ENCODE results near the gene AGPS. TPM values are rescaled to one million over a fixed set of nuclear protein-coding genes. Genes with fewer than 3 reads are reported as not detected.

The AGPS gene
- total RNA-seq, 1 donor from 2014 or later: 60.1 TPM

DNA sequence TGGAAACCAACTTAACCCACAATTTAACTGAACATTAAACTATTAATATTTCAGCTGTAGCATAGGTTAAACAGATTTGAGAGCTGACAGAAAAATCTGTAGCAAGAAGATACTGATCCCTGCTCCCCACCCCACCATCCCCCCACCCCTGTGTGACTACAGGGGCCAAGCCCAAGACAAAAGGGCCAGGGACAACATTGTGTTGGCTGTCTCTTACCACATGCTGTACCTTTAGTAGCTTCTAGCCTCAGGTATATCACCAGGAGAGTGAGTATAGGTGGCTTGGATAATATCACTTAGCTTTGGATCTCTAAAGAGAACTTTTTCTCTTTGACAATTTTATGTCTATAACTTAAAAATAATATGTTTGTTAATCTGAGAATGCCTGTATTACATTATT lies 140.7 kb downstream of the AGPS start:
- Histone ChIP-seq H3K36me3 (peaks cover 3% of the 10 kb centered on the region), H3K27me3 (ENCODE audit: low read depth) (no peaks in the 10 kb centered on the region), H3K9me3 (no peaks in the 10 kb centered on the region), H3K4me3 (no peak overlapping the region), H3K4me1 (no peaks in the 10 kb centered on the region), H3K27ac (no peak overlapping the region)
- ATAC-seq (no peak), DNase-seq (no peak)
- TF ChIP-seq, protein P1, sequence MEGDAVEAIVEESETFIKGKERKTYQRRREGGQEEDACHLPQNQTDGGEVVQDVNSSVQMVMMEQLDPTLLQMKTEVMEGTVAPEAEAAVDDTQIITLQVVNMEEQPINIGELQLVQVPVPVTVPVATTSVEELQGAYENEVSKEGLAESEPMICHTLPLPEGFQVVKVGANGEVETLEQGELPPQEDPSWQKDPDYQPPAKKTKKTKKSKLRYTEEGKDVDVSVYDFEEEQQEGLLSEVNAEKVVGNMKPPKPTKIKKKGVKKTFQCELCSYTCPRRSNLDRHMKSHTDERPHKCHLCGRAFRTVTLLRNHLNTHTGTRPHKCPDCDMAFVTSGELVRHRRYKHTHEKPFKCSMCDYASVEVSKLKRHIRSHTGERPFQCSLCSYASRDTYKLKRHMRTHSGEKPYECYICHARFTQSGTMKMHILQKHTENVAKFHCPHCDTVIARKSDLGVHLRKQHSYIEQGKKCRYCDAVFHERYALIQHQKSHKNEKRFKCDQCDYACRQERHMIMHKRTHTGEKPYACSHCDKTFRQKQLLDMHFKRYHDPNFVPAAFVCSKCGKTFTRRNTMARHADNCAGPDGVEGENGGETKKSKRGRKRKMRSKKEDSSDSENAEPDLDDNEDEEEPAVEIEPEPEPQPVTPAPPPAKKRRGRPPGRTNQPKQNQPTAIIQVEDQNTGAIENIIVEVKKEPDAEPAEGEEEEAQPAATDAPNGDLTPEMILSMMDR (IDR thresholded peaks at IDR 0.05): no peak
- intact Hi-C loops (cut with DNase I): no loop called here

DNA sequence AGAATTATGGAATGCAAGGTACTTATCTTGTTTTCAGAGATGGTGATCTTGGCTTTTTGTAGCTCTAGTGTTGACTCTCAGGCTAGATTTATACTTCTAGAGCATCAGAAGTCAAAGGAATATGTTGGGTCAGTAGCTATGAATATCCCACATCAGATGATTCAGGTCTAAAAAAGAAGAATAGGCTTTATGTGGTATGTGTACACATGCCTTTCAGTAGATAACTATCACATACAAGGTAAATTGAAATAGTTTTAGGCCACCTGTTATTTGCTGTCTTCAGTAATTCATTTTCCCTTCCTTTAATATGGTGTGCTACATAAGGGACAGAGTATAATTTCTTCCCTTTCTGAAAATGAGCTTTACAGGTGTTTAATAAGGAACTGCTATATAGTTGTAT lies 142.4 kb downstream of the AGPS start:
- H3K36me3 ChIP-seq: peaks cover 8% of the 10 kb centered on the region
- intact Hi-C loops (cut with DNase I): no loop called here
- H3K9me3 ChIP-seq: no peaks in the 10 kb centered on the region

DNA sequence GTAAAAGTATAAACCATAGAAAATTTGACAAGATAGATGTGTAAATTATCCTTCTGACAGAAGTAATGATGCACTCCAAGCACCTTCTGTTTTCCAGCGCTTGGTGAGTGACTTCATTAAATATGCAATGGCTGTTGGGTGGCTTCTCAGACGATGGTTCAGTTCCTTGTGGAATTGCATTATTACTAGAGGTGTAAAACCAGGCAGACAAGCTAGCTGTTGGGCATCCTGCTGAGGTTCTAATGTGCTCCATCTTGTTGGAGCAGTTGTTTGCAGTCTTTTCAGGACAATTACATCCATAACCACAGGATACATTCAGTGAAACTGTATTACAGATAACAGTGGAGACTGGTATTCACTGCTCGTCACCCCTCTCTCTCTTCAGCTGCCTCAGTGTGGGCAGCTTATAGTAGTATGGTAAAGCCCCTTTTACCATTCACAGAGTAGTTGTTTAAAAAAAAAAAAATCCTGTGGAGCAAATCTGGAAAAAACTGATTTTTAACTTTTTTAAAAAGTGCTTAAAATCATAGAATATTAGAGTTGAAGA lies 143.5 kb downstream of the AGPS start:
- H3K9me3 ChIP-seq: no peaks in the 10 kb centered on the region
- H3K27me3 ChIP-seq (ENCODE audit: low read depth): no peaks in the 10 kb centered on the region
- no peak overlapping the region for H3K27ac ChIP-seq
- peaks cover 8% of the 10 kb centered on the region for H3K36me3 ChIP-seq
- DNase-seq (no peak), ATAC-seq (no peak)
- H3K4me1 ChIP-seq: no peaks in the 10 kb centered on the region
- intact Hi-C loops (cut with DNase I): no loop called here
- H3K4me3 ChIP-seq: no peak overlapping the region
- TF ChIP-seq, protein P1 (IDR thresholded peaks at IDR 0.05): no peak

More for the DNA sequence above, 142.4 kb downstream of the AGPS start:
- DNase-seq (no peak), ATAC-seq (no peak)
- Histone ChIP-seq H3K4me1 (no peaks in the 10 kb centered on the region), H3K27me3 (ENCODE audit: low read depth) (no peaks in the 10 kb centered on the region), H3K4me3 (no peak overlapping the region), H3K27ac (no peak overlapping the region)
- TF ChIP-seq, protein P1 (IDR thresholded peaks at IDR 0.05): no peak

DNA sequence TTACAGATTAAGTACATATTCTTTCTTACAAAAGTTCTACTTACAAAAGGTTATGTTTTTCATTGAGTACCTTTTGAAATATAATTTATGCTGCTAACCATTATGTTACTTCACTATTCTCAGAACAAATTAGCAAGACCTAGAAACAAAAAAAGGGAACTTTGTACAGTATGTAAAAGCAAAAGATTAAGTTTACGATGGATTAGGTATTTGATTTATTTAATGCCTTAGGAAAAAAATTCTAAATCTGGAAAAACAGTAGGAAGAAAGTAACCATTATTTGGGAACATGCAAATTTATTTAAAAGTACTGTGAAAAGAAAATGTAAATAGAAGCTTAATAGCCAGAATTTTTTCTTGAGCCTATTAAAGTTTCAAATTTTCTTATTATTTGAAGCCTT lies 144.6 kb downstream of the AGPS start:
- Histone ChIP-seq H3K36me3 (peaks cover 8% of the 10 kb centered on the region), H3K27ac (no peak overlapping the region), H3K9me3 (no peaks in the 10 kb centered on the region), H3K27me3 (ENCODE audit: low read depth) (no peaks in the 10 kb centered on the region), H3K4me1 (no peaks in the 10 kb centered on the region), H3K4me3 (no peak overlapping the region)
- no peak for ATAC-seq
- TF ChIP-seq, protein P1 (IDR thresholded peaks at IDR 0.05): no peak
- intact Hi-C loops (cut with DNase I): no loop called here
- no peak for DNase-seq

DNA sequence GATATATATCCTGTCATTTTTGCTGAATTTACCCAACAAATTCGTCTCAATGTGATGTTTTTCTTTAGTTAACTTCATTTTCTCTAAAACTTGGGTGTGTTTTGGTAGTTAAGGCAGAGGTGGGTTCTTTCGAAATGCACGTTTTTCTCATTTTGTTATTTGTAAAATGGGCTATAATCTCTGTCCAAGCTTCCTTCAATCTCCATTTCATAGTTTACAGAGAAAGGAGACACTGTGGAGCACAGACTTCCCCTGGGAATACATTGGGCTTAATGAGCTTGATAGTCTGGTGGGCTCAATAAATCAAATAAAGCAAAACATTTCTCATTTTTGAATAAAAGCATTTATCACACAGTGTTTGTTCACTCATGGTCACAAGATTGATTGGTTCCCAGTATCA lies 145.1 kb downstream of the AGPS start:
- TF ChIP-seq, protein P1 (IDR thresholded peaks at IDR 0.05): no peak
- intact Hi-C loops (cut with DNase I): no loop called here
- Histone ChIP-seq H3K4me1 (no peaks in the 10 kb centered on the region), H3K27me3 (ENCODE audit: low read depth) (no peaks in the 10 kb centered on the region), H3K9me3 (no peaks in the 10 kb centered on the region), H3K36me3 (peaks cover 8% of the 10 kb centered on the region), H3K27ac (no peak overlapping the region), H3K4me3 (no peak overlapping the region)
- DNase-seq (no peak), ATAC-seq (no peak)
